Breast epithelium (tissue), 3 donors: ENCODE results near the gene TMC3.

Experiments used
- POLR2AphosphoS5 ChIP-seq, 3 donors: sonication (generic); formaldehyde crosslinking; IDR thresholded peaks; one replicate each; pipeline ENCODE4 v1.6.1; 2017; ENCODE audit warnings: antibody characterized with exemption in 3 of 3
- TF ChIP-seq, protein P1 (sequence below), 3 donors: fragments of 450-650 bp; IDR thresholded peaks; one replicate each; pipeline ENCODE4 v1.5.1; 2016 to 2017; ENCODE audit warnings: antibody characterized with exemption in 3 of 3, mild to moderate bottlenecking in 3 of 3, moderate library complexity in 3 of 3

DNA sequence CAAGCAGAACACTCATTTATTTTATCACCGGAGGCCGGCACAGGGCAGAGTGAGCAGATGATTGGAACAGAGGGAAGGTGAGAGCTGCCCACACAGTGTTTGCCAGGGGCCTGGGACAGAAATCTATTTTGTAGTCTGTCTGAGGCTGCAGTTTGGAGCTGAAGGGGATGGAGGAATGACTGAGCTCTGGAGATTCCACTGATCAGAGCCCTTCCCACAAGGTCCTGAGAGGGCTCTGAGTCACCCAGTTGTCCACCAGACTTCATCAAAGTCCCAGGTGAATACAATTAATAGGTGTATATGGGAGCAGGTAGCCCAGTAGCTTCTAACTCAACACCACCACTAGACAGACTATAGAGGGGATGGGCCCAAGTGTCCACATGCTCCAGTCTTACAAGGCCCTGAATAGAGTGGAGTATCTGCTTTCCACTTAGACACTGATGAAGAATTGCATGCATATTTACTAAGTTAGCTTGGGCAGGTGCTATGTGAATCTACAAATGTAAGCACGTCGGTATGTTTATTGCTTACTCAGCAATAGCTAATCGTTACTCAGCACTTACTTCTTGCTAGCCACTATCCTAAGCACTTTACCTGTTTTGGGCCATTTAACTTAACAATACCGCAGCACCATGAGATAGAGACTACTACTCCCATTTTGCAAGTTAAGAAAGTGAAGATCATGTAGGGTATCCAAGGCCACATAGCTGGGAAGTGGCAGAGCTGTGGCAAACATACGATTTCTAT, 47.4 kb downstream of the TMC3 start:
- TF ChIP-seq, protein P1, sequence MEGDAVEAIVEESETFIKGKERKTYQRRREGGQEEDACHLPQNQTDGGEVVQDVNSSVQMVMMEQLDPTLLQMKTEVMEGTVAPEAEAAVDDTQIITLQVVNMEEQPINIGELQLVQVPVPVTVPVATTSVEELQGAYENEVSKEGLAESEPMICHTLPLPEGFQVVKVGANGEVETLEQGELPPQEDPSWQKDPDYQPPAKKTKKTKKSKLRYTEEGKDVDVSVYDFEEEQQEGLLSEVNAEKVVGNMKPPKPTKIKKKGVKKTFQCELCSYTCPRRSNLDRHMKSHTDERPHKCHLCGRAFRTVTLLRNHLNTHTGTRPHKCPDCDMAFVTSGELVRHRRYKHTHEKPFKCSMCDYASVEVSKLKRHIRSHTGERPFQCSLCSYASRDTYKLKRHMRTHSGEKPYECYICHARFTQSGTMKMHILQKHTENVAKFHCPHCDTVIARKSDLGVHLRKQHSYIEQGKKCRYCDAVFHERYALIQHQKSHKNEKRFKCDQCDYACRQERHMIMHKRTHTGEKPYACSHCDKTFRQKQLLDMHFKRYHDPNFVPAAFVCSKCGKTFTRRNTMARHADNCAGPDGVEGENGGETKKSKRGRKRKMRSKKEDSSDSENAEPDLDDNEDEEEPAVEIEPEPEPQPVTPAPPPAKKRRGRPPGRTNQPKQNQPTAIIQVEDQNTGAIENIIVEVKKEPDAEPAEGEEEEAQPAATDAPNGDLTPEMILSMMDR (IDR thresholded peaks at IDR 0.05): no peak
- TF ChIP-seq POLR2AphosphoS5 (IDR thresholded peaks at IDR 0.05): no peak
